Liver (tissue), 9 donors: ENCODE results near the gene WNT5A. TPM values are rescaled to one million over a fixed set of nuclear protein-coding genes. Genes with fewer than 3 reads are reported as not detected.

Experiments
- DNase-seq: peaks from one replicate; pipeline ENCODE4 v3.0.0-alpha.2; 2017; ENCODE audit warnings: low spot score
- H3K27ac ChIP-seq, 2 donors: one replicate each; pipeline ENCODE4 v1.7.0; 2013; ENCODE audit warnings: inconsistent platforms in 2 of 2, low read length in 2 of 2, control low read depth in 1 of 2, low read depth in 1 of 2, mild to moderate bottlenecking in 1 of 2
- H3K27me3 ChIP-seq, 4 donors: one replicate each; pipeline versions ENCODE4 v1.6.1 to v1.7.0; 2013; ENCODE audit warnings: low read length in 3 of 4, inconsistent platforms in 1 of 4, mild to moderate bottlenecking in 1 of 4, moderate library complexity in 1 of 4; ENCODE audit not compliant: control insufficient read depth in 4 of 4, insufficient read depth in 4 of 4
- H3K36me3 ChIP-seq, 4 donors: one replicate each; pipeline versions ENCODE4 v1.6.1 to v1.7.0; 2013; ENCODE audit warnings: low read length in 3 of 4, mild to moderate bottlenecking in 3 of 4, low read depth in 1 of 4, moderate library complexity in 1 of 4; ENCODE audit not compliant: control insufficient read depth in 4 of 4, insufficient read depth in 3 of 4
- H3K4me1 ChIP-seq, 4 donors: one replicate each; pipeline versions ENCODE4 v1.6.1 to v1.7.0; 2013; ENCODE audit warnings: low read length in 3 of 4, mild to moderate bottlenecking in 3 of 4, moderate library complexity in 1 of 4; ENCODE audit not compliant: control insufficient read depth in 4 of 4, insufficient read depth in 4 of 4
- H3K4me3 ChIP-seq, 3 donors: one replicate each; pipeline versions ENCODE4 v1.6.1 to v1.7.0; 2013; ENCODE audit warnings: low read length in 3 of 3, control low read depth in 1 of 3, low read depth in 1 of 3, mild to moderate bottlenecking in 1 of 3
- H3K9ac ChIP-seq, 2 donors: one replicate each; pipeline ENCODE4 v1.7.0; 2013; ENCODE audit warnings: low read length in 2 of 2, mild to moderate bottlenecking in 2 of 2, moderate library complexity in 2 of 2, control low read depth in 1 of 2, low read depth in 1 of 2
- H3K9me3 ChIP-seq, 4 donors: one replicate each; pipeline versions ENCODE4 v1.6.1 to v1.7.0; 2013; ENCODE audit warnings: low read length in 3 of 4; ENCODE audit not compliant: control insufficient read depth in 4 of 4
- EGR1 ChIP-seq, 2 donors: IDR thresholded peaks; 2 replicates each; pipeline ENCODE4 v1.6.1; 2016 to 2018; ENCODE audit warnings: antibody characterized with exemption in 2 of 2, low read depth in 2 of 2
- FOXA1 ChIP-seq: IDR thresholded peaks from 2 replicates; pipeline ENCODE4 v1.6.1; 2016; ENCODE audit warnings: antibody characterized with exemption
- FOXA2 ChIP-seq: IDR thresholded peaks from 2 replicates; pipeline ENCODE4 v1.6.1; 2016; ENCODE audit warnings: antibody characterized with exemption
- GABPA ChIP-seq, 2 donors: IDR thresholded peaks in 1 of 2; conservative IDR thresholded peaks in 1 of 2; 2 replicates each; pipeline ENCODE4 v1.6.1; 2016; ENCODE audit warnings: antibody characterized with exemption in 2 of 2, mild to moderate bottlenecking in 1 of 2, moderate library complexity in 1 of 2
- HNF4A ChIP-seq, 2 donors: conservative IDR thresholded peaks; 2 replicates each; pipeline ENCODE4 v1.6.1; 2016; ENCODE audit warnings: antibody characterized with exemption in 2 of 2, mild to moderate bottlenecking in 2 of 2
- HNF4G ChIP-seq: IDR thresholded peaks from 2 replicates; pipeline ENCODE4 v1.6.1; 2016; ENCODE audit warnings: antibody characterized with exemption
- JUND ChIP-seq, 2 donors: IDR thresholded peaks; 2 replicates each; pipeline ENCODE4 v1.6.1; 2016; ENCODE audit warnings: antibody characterized with exemption in 2 of 2
- MAX ChIP-seq: IDR thresholded peaks from 2 replicates; pipeline ENCODE4 v1.6.1; 2016; ENCODE audit warnings: antibody characterized with exemption
- NR2F2 ChIP-seq: IDR thresholded peaks from 2 replicates; pipeline ENCODE4 v1.6.1; 2016; ENCODE audit warnings: antibody characterized with exemption
- RAD21 ChIP-seq, 2 donors: IDR thresholded peaks; 2 replicates each; pipeline ENCODE4 v1.6.1; 2016; ENCODE audit warnings: antibody characterized with exemption in 2 of 2, mild to moderate bottlenecking in 2 of 2
- REST ChIP-seq: IDR thresholded peaks from 2 replicates; pipeline ENCODE4 v1.6.1; 2016; ENCODE audit warnings: antibody characterized with exemption, mild to moderate bottlenecking
- RXRA ChIP-seq, 2 donors: IDR thresholded peaks; 2 replicates each; pipeline ENCODE4 v1.6.1; 2017 to 2018; ENCODE audit warnings: antibody characterized with exemption in 2 of 2, mild to moderate bottlenecking in 1 of 2
- SP1 ChIP-seq: IDR thresholded peaks from 2 replicates; pipeline ENCODE4 v1.6.1; 2018; ENCODE audit warnings: antibody characterized with exemption, mild to moderate bottlenecking
- YY1 ChIP-seq: IDR thresholded peaks from 2 replicates; pipeline ENCODE4 v1.6.1; 2016; ENCODE audit warnings: antibody characterized with exemption, mild to moderate bottlenecking
- WGBS: extraction: QIAGEN DNeasy Blood & Tissue Kit; methylation state at CpG from one replicate; pipeline ENCODE4 v1.1.7; 2013; 5-methylcytosine and 5-hydroxymethylcytosine counted together
- polyA plus RNA-seq, 2 donors: library from polyadenylated mRNA; stranded (reverse) in 1 of 2; unstranded in 1 of 2; fragments of 200-250 nt in 1 of 2; fragments of >200 nt in 1 of 2; fragmentation: Nextera tagmentation in 1 of 2; extraction: Ambion mirVana in 1 of 2; gene quantifications; one replicate each; pipeline versions ENCODE4 v1.2.1 to v1.2.3, GENCODE V29; 2013 to 2015
- total RNA-seq, 2 donors: library from RNA; depleted of rRNA; stranded (reverse); fragments of >200 nt; gene quantifications; one replicate each; pipeline ENCODE4 v1.2.3, GENCODE V29; 2014
- TF ChIP-seq, protein P1 (sequence below): fragments of 150-350 bp; IDR thresholded peaks from 2 replicates; pipeline ENCODE4 v1.5.1; 2017; ENCODE audit warnings: improper control_type of control experiment, low read depth, low read length; ENCODE audit not compliant: missing input control
- TF ChIP-seq, protein P2 (sequence below): IDR thresholded peaks from 2 replicates; pipeline ENCODE4 v1.6.1; 2016; ENCODE audit warnings: antibody characterized with exemption
- TF ChIP-seq, protein P3 (sequence below): IDR thresholded peaks from 2 replicates; pipeline ENCODE4 v1.6.1; 2016; ENCODE audit warnings: antibody characterized with exemption
- donor health status: healthy.
- donor health status: healthy.
- donor health status: healthy.
- donor health status: healthy.
- donor health status: healthy.

The WNT5A gene
- total and polyA plus RNA-seq, 4 donors = 0.18 to 1.3 (median 0.66) TPM

DNA sequence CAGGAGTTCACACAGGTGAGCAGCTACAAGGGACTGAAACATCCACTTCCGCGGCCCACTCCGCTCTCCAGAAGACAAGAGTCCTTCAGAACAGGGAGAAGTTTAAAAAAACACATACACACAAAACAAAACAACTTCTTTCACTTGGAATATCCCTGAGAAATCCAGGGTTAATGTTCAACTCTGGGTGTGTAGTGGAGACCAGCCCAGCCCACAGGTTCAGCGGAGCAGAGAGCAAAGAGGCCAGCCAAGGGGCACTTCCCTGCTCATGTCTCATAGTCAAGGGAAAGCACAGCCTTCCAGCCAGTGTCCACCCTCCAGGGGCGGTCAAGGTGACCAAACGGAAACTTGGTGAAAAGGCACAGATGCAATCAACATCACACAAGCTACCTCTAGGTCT is 41.6 kb downstream of the WNT5A start:
- Histone ChIP-seq H3K27ac (no peak overlapping the region), H3K36me3 (no peaks in the 10 kb centered on the region), H3K4me1 (peaks cover 0 to 7% (median 3%) of the 10 kb centered on the region in 4 donors), H3K9me3 (no peaks in the 10 kb centered on the region), H3K9ac (no peak overlapping the region), H3K4me3 (no peak overlapping the region), H3K27me3 (no peaks in the 10 kb centered on the region)
- 36% methylated on average over 6 of the region's 6 CpGs for WGBS
- peak; percentile 41 for DNase-seq
- peak; percentile 19 for TF ChIP-seq SP1
- TF ChIP-seq HNF4A (conservative IDR thresholded peaks at IDR 0.05) = peak; percentile 59 to 74
- no peak for TF ChIP-seq MAX
- TF ChIP-seq, protein P1, sequence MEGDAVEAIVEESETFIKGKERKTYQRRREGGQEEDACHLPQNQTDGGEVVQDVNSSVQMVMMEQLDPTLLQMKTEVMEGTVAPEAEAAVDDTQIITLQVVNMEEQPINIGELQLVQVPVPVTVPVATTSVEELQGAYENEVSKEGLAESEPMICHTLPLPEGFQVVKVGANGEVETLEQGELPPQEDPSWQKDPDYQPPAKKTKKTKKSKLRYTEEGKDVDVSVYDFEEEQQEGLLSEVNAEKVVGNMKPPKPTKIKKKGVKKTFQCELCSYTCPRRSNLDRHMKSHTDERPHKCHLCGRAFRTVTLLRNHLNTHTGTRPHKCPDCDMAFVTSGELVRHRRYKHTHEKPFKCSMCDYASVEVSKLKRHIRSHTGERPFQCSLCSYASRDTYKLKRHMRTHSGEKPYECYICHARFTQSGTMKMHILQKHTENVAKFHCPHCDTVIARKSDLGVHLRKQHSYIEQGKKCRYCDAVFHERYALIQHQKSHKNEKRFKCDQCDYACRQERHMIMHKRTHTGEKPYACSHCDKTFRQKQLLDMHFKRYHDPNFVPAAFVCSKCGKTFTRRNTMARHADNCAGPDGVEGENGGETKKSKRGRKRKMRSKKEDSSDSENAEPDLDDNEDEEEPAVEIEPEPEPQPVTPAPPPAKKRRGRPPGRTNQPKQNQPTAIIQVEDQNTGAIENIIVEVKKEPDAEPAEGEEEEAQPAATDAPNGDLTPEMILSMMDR = no peak
- TF ChIP-seq, protein P2, sequence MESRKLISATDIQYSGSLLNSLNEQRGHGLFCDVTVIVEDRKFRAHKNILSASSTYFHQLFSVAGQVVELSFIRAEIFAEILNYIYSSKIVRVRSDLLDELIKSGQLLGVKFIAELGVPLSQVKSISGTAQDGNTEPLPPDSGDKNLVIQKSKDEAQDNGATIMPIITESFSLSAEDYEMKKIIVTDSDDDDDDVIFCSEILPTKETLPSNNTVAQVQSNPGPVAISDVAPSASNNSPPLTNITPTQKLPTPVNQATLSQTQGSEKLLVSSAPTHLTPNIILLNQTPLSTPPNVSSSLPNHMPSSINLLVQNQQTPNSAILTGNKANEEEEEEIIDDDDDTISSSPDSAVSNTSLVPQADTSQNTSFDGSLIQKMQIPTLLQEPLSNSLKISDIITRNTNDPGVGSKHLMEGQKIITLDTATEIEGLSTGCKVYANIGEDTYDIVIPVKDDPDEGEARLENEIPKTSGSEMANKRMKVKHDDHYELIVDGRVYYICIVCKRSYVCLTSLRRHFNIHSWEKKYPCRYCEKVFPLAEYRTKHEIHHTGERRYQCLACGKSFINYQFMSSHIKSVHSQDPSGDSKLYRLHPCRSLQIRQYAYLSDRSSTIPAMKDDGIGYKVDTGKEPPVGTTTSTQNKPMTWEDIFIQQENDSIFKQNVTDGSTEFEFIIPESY = no peak
- TF ChIP-seq NR2F2 = no peak
- peak; percentile 20 for TF ChIP-seq HNF4G
- peak; percentile 10 to 38 for TF ChIP-seq RAD21 (IDR thresholded peaks at IDR 0.05)
- no peak for TF ChIP-seq REST
- TF ChIP-seq RXRA (IDR thresholded peaks at IDR 0.05) = peak; percentile 61 to 87
- TF ChIP-seq GABPA (IDR thresholded peaks at IDR 0.05 in 1 of 2, conservative IDR thresholded peaks at IDR 0.05 in 1 of 2) = no peak
- no peak for TF ChIP-seq FOXA1
- TF ChIP-seq, protein P3, sequence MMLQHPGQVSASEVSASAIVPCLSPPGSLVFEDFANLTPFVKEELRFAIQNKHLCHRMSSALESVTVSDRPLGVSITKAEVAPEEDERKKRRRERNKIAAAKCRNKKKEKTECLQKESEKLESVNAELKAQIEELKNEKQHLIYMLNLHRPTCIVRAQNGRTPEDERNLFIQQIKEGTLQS = no peak
- no peak for TF ChIP-seq FOXA2

- Histone ChIP-seq H3K36me3 (no peaks in the 10 kb centered on the region), H3K27me3 (no peaks in the 10 kb centered on the region), H3K4me3 (no peak overlapping the region), H3K4me1 (peaks cover 0 to 7% (median 3%) of the 10 kb centered on the region in 4 donors), H3K9ac (no peak overlapping the region), H3K27ac (no peak overlapping the region), H3K9me3 (no peaks in the 10 kb centered on the region)
- no peak for DNase-seq
- 92% methylated on average over 3 of the region's 3 CpGs for WGBS
- TF ChIP-seq HNF4G (no peak), FOXA2 (no peak), NR2F2 (no peak), EGR1 (IDR thresholded peaks at IDR 0.05; ENCODE audit: low read depth in 2 of 2) (no peak), RAD21 (IDR thresholded peaks at IDR 0.05) (no peak), JUND (IDR thresholded peaks at IDR 0.05) (no peak), RXRA (IDR thresholded peaks at IDR 0.05) (no peak), GABPA (IDR thresholded peaks at IDR 0.05 in 1 of 2, conservative IDR thresholded peaks at IDR 0.05 in 1 of 2) (no peak), YY1 (no peak), HNF4A (conservative IDR thresholded peaks at IDR 0.05) (no peak), FOXA1 (no peak), SP1 (no peak), MAX (no peak)
- TF ChIP-seq, protein P2 = no peak
- TF ChIP-seq, protein P1 = no peak
Observed at GRCh38 chr3:55443346-55443745, 43.8 kb downstream of the WNT5A start.
